Measurements from ENCODE around the gene SPATS1. TPM values are rescaled to one million over a fixed set of nuclear protein-coding genes. Genes with fewer than 3 reads are reported as not detected.

SPATS1 gene
- total RNA-seq, 1 donor from 2014 or later = not detected

GRCh38 chr6:44333942-44334341 lies 8.5 kb upstream of the SPATS1 start:
- Histone ChIP-seq H3K27ac (ENCODE audit: low read depth, low read length) (no peak overlapping the region), H3K27me3 (ENCODE audit: insufficient read depth, low read length) (peaks cover 25% of the 10 kb centered on the region), H3K4me2 (ENCODE audit: low read length) (no peak overlapping the region), H3K36me3 (ENCODE audit: insufficient read depth, low read length) (no peaks in the 10 kb centered on the region), H3K79me2 (ENCODE audit: insufficient read depth, low read length) (no peaks in the 10 kb centered on the region), H3K4me3 (ENCODE audit: insufficient read depth, low read depth, low read length) (no peak overlapping the region), H4K20me1 (ENCODE audit: insufficient read depth, low read length) (no peaks in the 10 kb centered on the region), H3K9ac (ENCODE audit: low read length) (no peak overlapping the region), H3K4me1 (ENCODE audit: insufficient read depth, low read length) (no peaks in the 10 kb centered on the region), H2AFZ (ENCODE audit: low read depth, low read length) (no peak overlapping the region), H3K9me3 (ENCODE audit: insufficient read depth, low read depth, low read length) (no peaks in the 10 kb centered on the region)
- Mint-ChIP-seq H3K27me3 (ENCODE audit: low read depth, unreplicated experiment) (peaks cover 50% of the 10 kb centered on the region), H3K27ac (ENCODE audit: unreplicated experiment) (no peak overlapping the region), H3K36me3 (ENCODE audit: low read depth, unreplicated experiment) (no peaks in the 10 kb centered on the region), H3K4me1 (ENCODE audit: low read depth, unreplicated experiment) (no peaks in the 10 kb centered on the region), H3K9me3 (ENCODE audit: unreplicated experiment) (no peaks in the 10 kb centered on the region), H3K4me3 (ENCODE audit: unreplicated experiment) (no peak overlapping the region)
- DNase-seq (ENCODE audit: low read depth) (no peak), FAIRE-seq (no peak)
- TF ChIP-seq EZH2 (IDR thresholded peaks at IDR 0.05; ENCODE audit: insufficient read depth, low read length) = no peak
- TF ChIP-seq CTCF (IDR thresholded peaks at IDR 0.05; ENCODE audit: insufficient read depth, low read depth, low read length) = no peak

- no peak for DNase-seq (ENCODE audit: low read depth)
- no peak overlapping the region for H3K4me3 ChIP-seq (ENCODE audit: insufficient read depth, low read depth, low read length)
- Mint-ChIP-seq H3K4me1 (ENCODE audit: low read depth, unreplicated experiment) (peaks cover 1% of the 10 kb centered on the region), H3K36me3 (ENCODE audit: low read depth, unreplicated experiment) (no peaks in the 10 kb centered on the region), H3K27me3 (ENCODE audit: low read depth, unreplicated experiment) (peaks cover 37% of the 10 kb centered on the region), H3K27ac (ENCODE audit: unreplicated experiment) (no peak overlapping the region), H3K9me3 (ENCODE audit: unreplicated experiment) (no peaks in the 10 kb centered on the region), H3K4me3 (ENCODE audit: unreplicated experiment) (no peak overlapping the region)
- no peak overlapping the region for H2AFZ ChIP-seq (ENCODE audit: low read depth, low read length)
- H3K9me3 ChIP-seq (ENCODE audit: insufficient read depth, low read depth, low read length) = no peaks in the 10 kb centered on the region
- no peak for FAIRE-seq
- no peak overlapping the region for H3K4me2 ChIP-seq (ENCODE audit: low read length)
- H3K79me2 ChIP-seq (ENCODE audit: insufficient read depth, low read length) = no peaks in the 10 kb centered on the region
- H3K27me3 ChIP-seq (ENCODE audit: insufficient read depth, low read length) = peaks cover 14% of the 10 kb centered on the region
- TF ChIP-seq EZH2 (IDR thresholded peaks at IDR 0.05; ENCODE audit: insufficient read depth, low read length) = no peak
- no peak for TF ChIP-seq CTCF (IDR thresholded peaks at IDR 0.05; ENCODE audit: insufficient read depth, low read depth, low read length)
- H3K36me3 ChIP-seq (ENCODE audit: insufficient read depth, low read length) = no peaks in the 10 kb centered on the region
- no peak overlapping the region for H3K27ac ChIP-seq (ENCODE audit: low read depth, low read length)
- H3K9ac ChIP-seq (ENCODE audit: low read length) = no peak overlapping the region
- no peaks in the 10 kb centered on the region for H4K20me1 ChIP-seq (ENCODE audit: insufficient read depth, low read length)
- no peaks in the 10 kb centered on the region for H3K4me1 ChIP-seq (ENCODE audit: insufficient read depth, low read length)
These were observed 6.8 kb upstream of the SPATS1 start for GRCh38 chr6:44335631-44336030.

- no peaks in the 10 kb centered on the region for H3K9me3 Mint-ChIP-seq (ENCODE audit: unreplicated experiment)
- Histone ChIP-seq H3K4me3 (ENCODE audit: insufficient read depth, low read depth, low read length) (no peak overlapping the region), H3K36me3 (ENCODE audit: insufficient read depth, low read length) (no peaks in the 10 kb centered on the region), H3K79me2 (ENCODE audit: insufficient read depth, low read length) (no peaks in the 10 kb centered on the region), H3K4me2 (ENCODE audit: low read length) (no peak overlapping the region), H3K27me3 (ENCODE audit: insufficient read depth, low read length) (peaks cover 33% of the 10 kb centered on the region), H3K9me3 (ENCODE audit: insufficient read depth, low read depth, low read length) (no peaks in the 10 kb centered on the region), H3K4me1 (ENCODE audit: insufficient read depth, low read length) (no peaks in the 10 kb centered on the region), H3K27ac (ENCODE audit: low read depth, low read length) (no peak overlapping the region), H2AFZ (ENCODE audit: low read depth, low read length) (no peak overlapping the region), H3K9ac (ENCODE audit: low read length) (no peak overlapping the region), H4K20me1 (ENCODE audit: insufficient read depth, low read length) (no peaks in the 10 kb centered on the region)
- peak; percentile 72 for TF ChIP-seq CTCF (IDR thresholded peaks at IDR 0.05; ENCODE audit: insufficient read depth, low read depth, low read length)
- TF ChIP-seq EZH2 (IDR thresholded peaks at IDR 0.05; ENCODE audit: insufficient read depth, low read length) = no peak
- peaks cover 1% of the 10 kb centered on the region for H3K4me1 Mint-ChIP-seq (ENCODE audit: low read depth, unreplicated experiment)
- DNase-seq (ENCODE audit: low read depth) = peak; percentile 18
- H3K27ac Mint-ChIP-seq (ENCODE audit: unreplicated experiment) = no peak overlapping the region
- no peaks in the 10 kb centered on the region for H3K36me3 Mint-ChIP-seq (ENCODE audit: low read depth, unreplicated experiment)
- peaks cover 42% of the 10 kb centered on the region for H3K27me3 Mint-ChIP-seq (ENCODE audit: low read depth, unreplicated experiment)
- H3K4me3 Mint-ChIP-seq (ENCODE audit: unreplicated experiment) = no peak overlapping the region
- FAIRE-seq = peak; percentile 32
These were observed 4.0 kb upstream of the SPATS1 start for GRCh38 chr6:44338228-44339122.

Data from astrocyte (in vitro differentiated cells and primary cell).